ENCODE measurements around the gene ZNF688.

GRCh38 chr16:30527635-30528178, 43.8 kb downstream of the ZNF688 start:
- no peak for TF ChIP-seq EZH2phosphoT487 (IDR thresholded peaks at IDR 0.05; ENCODE audit: borderline replicate concordance, low read length)
- TF ChIP-seq, protein P1, sequence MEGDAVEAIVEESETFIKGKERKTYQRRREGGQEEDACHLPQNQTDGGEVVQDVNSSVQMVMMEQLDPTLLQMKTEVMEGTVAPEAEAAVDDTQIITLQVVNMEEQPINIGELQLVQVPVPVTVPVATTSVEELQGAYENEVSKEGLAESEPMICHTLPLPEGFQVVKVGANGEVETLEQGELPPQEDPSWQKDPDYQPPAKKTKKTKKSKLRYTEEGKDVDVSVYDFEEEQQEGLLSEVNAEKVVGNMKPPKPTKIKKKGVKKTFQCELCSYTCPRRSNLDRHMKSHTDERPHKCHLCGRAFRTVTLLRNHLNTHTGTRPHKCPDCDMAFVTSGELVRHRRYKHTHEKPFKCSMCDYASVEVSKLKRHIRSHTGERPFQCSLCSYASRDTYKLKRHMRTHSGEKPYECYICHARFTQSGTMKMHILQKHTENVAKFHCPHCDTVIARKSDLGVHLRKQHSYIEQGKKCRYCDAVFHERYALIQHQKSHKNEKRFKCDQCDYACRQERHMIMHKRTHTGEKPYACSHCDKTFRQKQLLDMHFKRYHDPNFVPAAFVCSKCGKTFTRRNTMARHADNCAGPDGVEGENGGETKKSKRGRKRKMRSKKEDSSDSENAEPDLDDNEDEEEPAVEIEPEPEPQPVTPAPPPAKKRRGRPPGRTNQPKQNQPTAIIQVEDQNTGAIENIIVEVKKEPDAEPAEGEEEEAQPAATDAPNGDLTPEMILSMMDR (conservative IDR thresholded peaks at IDR 0.05; ENCODE audit: low read depth, low read length), result no peak
- no peak for TF ChIP-seq EZH2 (IDR thresholded peaks at IDR 0.05; ENCODE audit: low read length, unreplicated experiment)
